ENCODE data around the gene DVL2.

DVL2 gene

GRCh38 chr17:7205561-7205960 lies 28.8 kb downstream of the DVL2 start:
- TF ChIP-seq SIN3A (IDR thresholded peaks at IDR 0.05; ENCODE audit: borderline replicate concordance, insufficient read depth, low read length), result no peak
- no peak for TF ChIP-seq REST (IDR thresholded peaks at IDR 0.05; ENCODE audit: insufficient read depth in 1 of 2, low read depth in 2 of 2, low read length in 2 of 2)
- TF ChIP-seq POLR2AphosphoS5 (IDR thresholded peaks at IDR 0.05; ENCODE audit: low read depth, low read length), result no peak
- TF ChIP-seq TAF1 (IDR thresholded peaks at IDR 0.05; ENCODE audit: borderline replicate concordance, insufficient read depth, low read length), result no peak
- no peak for TF ChIP-seq FOXP2 (optimal IDR thresholded peaks at IDR 0.05; ENCODE audit: borderline replicate concordance, extremely low read depth, extremely low read length, insufficient read depth)

- TF ChIP-seq TAF1 (IDR thresholded peaks at IDR 0.05; ENCODE audit: borderline replicate concordance, insufficient read depth, low read length), result no peak
- no peak for TF ChIP-seq SIN3A (IDR thresholded peaks at IDR 0.05; ENCODE audit: borderline replicate concordance, insufficient read depth, low read length)
- no peak for TF ChIP-seq REST (IDR thresholded peaks at IDR 0.05; ENCODE audit: insufficient read depth in 1 of 2, low read depth in 2 of 2, low read length in 2 of 2)
- no peak for TF ChIP-seq FOXP2 (optimal IDR thresholded peaks at IDR 0.05; ENCODE audit: borderline replicate concordance, extremely low read depth, extremely low read length, insufficient read depth)
- TF ChIP-seq POLR2AphosphoS5 (IDR thresholded peaks at IDR 0.05; ENCODE audit: low read depth, low read length), result no peak
Observed at GRCh38 chr17:7204828-7205461, 29.4 kb downstream of the DVL2 start.

GRCh38 chr17:7204336-7204735 lies 30.0 kb downstream of the DVL2 start:
- TF ChIP-seq POLR2AphosphoS5 (IDR thresholded peaks at IDR 0.05; ENCODE audit: low read depth, low read length) (no peak), FOXP2 (optimal IDR thresholded peaks at IDR 0.05; ENCODE audit: borderline replicate concordance, extremely low read depth, extremely low read length, insufficient read depth) (no peak), TAF1 (IDR thresholded peaks at IDR 0.05; ENCODE audit: borderline replicate concordance, insufficient read depth, low read length) (no peak), REST (IDR thresholded peaks at IDR 0.05; ENCODE audit: insufficient read depth in 1 of 2, low read depth in 2 of 2, low read length in 2 of 2) (no peak), SIN3A (IDR thresholded peaks at IDR 0.05; ENCODE audit: borderline replicate concordance, insufficient read depth, low read length) (no peak)

- TF ChIP-seq POLR2AphosphoS5 (IDR thresholded peaks at IDR 0.05; ENCODE audit: low read depth, low read length), result no peak
- no peak for TF ChIP-seq FOXP2 (optimal IDR thresholded peaks at IDR 0.05; ENCODE audit: borderline replicate concordance, extremely low read depth, extremely low read length, insufficient read depth)
- TF ChIP-seq TAF1 (IDR thresholded peaks at IDR 0.05; ENCODE audit: borderline replicate concordance, insufficient read depth, low read length), result no peak
- TF ChIP-seq REST (IDR thresholded peaks at IDR 0.05; ENCODE audit: insufficient read depth in 1 of 2, low read depth in 2 of 2, low read length in 2 of 2), result no peak
- TF ChIP-seq SIN3A (IDR thresholded peaks at IDR 0.05; ENCODE audit: borderline replicate concordance, insufficient read depth, low read length), result no peak
Observed at GRCh38 chr17:7203391-7203790, 30.9 kb downstream of the DVL2 start.

Data from PFSK-1 (cell line).